GM21367 (cell line): ENCODE results near the gene GLDN.
"Not testable (repeated sequence)": the region's sequence is repeated elsewhere in the genome, so short reads cannot be mapped to it uniquely, and the experiment has no call there.

Source experiments
- ATAC-seq: cut with Tn5 transposase; IDR thresholded peaks from one replicate; pipeline ENCODE4 v1.9.1; 2021; ENCODE audit not compliant: unreplicated experiment

GLDN gene

GRCh38 chr15:51386960-51387698 is 45.7 kb downstream of the GLDN start:
- ATAC-seq, result no peak

- ATAC-seq, result no peak
Measured at GRCh38 chr15:51387699-51388041, 46.2 kb downstream of the GLDN start.

- ATAC-seq, result no peak
Measured at GRCh38 chr15:51388726-51389125, 47.3 kb downstream of the GLDN start.

- no peak for ATAC-seq
Measured at GRCh38 chr15:51390241-51390965, 48.9 kb downstream of the GLDN start.

GRCh38 chr15:51390966-51391422 is 49.5 kb downstream of the GLDN start:
- ATAC-seq, result no peak

- no peak for ATAC-seq
Measured at GRCh38 chr15:51396921-51397320, 55.5 kb downstream of the GLDN start.

GRCh38 chr15:51398626-51399025 is 57.2 kb downstream of the GLDN start:
- ATAC-seq, result no peak

- no peak for ATAC-seq
Measured at GRCh38 chr15:51401051-51401780, 59.8 kb downstream of the GLDN start.

- ATAC-seq, result no peak
Measured at GRCh38 chr15:51401872-51402517, 60.5 kb downstream of the GLDN start.

GRCh38 chr15:51403072-51403878 is 61.8 kb downstream of the GLDN start:
- no peak for ATAC-seq

GRCh38 chr15:51403946-51404695 is 62.7 kb downstream of the GLDN start:
- ATAC-seq, result no peak

- ATAC-seq, result no peak
Measured at GRCh38 chr15:51405693-51406523, 64.5 kb downstream of the GLDN start.

GRCh38 chr15:51414256-51414860 is 72.9 kb downstream of the GLDN start:
- no peak for ATAC-seq

GRCh38 chr15:51416129-51416528 is 74.7 kb downstream of the GLDN start:
- ATAC-seq, result no peak

- not testable (repeated sequence) for ATAC-seq
Measured at GRCh38 chr15:51423040-51423439, 81.6 kb downstream of the GLDN start.

GRCh38 chr15:51424780-51425179 is 83.3 kb downstream of the GLDN start:
- ATAC-seq, result no peak

- no peak for ATAC-seq
Measured at GRCh38 chr15:51425517-51426040, 84.1 kb downstream of the GLDN start.

GRCh38 chr15:51438526-51438925 is 97.1 kb downstream of the GLDN start:
- no peak for ATAC-seq
